Measurements from ENCODE around the gene COX6B1. TPM values are rescaled to one million over a fixed set of nuclear protein-coding genes. Genes with fewer than 3 reads are reported as not detected.
A peak's percentile ranks its signal among the peaks of the same experiment; 100 is the strongest.

Gene COX6B1
- total and polyA plus RNA-seq, 8 donors: 119 to 491 (median 155) TPM

DNA sequence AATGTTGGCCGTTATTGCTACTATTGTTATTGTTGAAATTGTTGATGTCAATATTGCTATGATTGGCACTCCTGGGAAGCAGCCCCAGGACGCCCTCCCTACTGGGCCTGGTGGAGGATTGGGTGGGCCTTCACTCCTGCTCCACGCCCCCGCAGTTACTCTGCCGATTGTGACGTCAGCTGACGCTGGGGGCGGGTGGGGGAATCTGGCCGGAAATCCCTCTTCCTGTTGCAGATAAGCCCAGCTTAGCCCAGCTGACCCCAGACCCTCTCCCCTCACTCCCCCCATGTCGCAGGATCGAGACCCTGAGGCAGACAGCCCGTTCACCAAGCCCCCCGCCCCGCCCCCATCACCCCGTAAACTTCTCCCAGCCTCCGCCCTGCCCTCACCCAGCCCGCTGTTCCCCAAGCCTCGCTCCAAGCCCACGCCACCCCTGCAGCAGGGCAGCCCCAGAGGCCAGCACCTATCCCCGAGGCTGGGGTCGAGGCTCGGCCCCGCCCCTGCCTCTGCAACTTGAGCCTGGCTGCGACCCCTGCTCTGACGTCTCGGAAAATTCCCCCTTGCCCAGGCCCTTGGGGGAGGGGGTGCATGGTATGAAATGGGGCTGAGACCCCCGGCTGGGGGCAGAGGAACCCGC, 6.5 kb upstream of the COX6B1 start, which contains the start of gene ETV2:
TSS of gene ETV2 (plus strand) at position 231 of the 637 bp plus-strand sequence. CDS start 716 bp downstream, outside the sequence.
- TF ChIP-seq, protein P1, sequence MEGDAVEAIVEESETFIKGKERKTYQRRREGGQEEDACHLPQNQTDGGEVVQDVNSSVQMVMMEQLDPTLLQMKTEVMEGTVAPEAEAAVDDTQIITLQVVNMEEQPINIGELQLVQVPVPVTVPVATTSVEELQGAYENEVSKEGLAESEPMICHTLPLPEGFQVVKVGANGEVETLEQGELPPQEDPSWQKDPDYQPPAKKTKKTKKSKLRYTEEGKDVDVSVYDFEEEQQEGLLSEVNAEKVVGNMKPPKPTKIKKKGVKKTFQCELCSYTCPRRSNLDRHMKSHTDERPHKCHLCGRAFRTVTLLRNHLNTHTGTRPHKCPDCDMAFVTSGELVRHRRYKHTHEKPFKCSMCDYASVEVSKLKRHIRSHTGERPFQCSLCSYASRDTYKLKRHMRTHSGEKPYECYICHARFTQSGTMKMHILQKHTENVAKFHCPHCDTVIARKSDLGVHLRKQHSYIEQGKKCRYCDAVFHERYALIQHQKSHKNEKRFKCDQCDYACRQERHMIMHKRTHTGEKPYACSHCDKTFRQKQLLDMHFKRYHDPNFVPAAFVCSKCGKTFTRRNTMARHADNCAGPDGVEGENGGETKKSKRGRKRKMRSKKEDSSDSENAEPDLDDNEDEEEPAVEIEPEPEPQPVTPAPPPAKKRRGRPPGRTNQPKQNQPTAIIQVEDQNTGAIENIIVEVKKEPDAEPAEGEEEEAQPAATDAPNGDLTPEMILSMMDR (IDR thresholded peaks at IDR 0.05): no peak
- peak in 1 of 6 donors; percentile 47 for DNase-seq
- intact Hi-C loops (cut with DNase I): no loop called here
- H3K9me3 ChIP-seq: no peaks in the 10 kb centered on the region
- no peak for FAIRE-seq
- H3K27ac ChIP-seq: no peak within 1 kb of the TSS
- no peak within 1 kb of the TSS for H3K4me3 ChIP-seq
- H3K36me3 ChIP-seq: peaks cover 0 to 16% (median 7%) of the 10 kb centered on the region in 3 donors
- H3K4me1 ChIP-seq: peaks cover 0 to 3% (median 0%) of the 10 kb centered on the region in 3 donors
- H3K27me3 ChIP-seq: no peaks in the 10 kb centered on the region
- 55 to 56% methylated on average over 27 to 28 of the region's 28 CpGs for WGBS, 2 donors
- ATAC-seq: no peak

- ATAC-seq: no peak
- peak in 1 of 6 donors; percentile 53 for DNase-seq
- no peak for FAIRE-seq
- peaks cover 0 to 3% (median 0%) of the 10 kb centered on the region in 3 donors for H3K4me1 ChIP-seq
- H3K4me3 ChIP-seq: no peak overlapping the region
- no peak overlapping the region for H3K27ac ChIP-seq
- 60 to 62% methylated on average over 10 of the region's 10 CpGs for WGBS, 2 donors
- H3K9me3 ChIP-seq: no peaks in the 10 kb centered on the region
- TF ChIP-seq, protein P1 (IDR thresholded peaks at IDR 0.05): no peak
- peaks cover 0 to 9% (median under 1%) of the 10 kb centered on the region in 3 donors for H3K36me3 ChIP-seq
- intact Hi-C loops (cut with DNase I): no loop called here
- no peaks in the 10 kb centered on the region for H3K27me3 ChIP-seq
These were observed 5.8 kb upstream of the COX6B1 start for GRCh38 chr19:35642312-35642711.

- peaks cover 0 to 5% (median 0%) of the 10 kb centered on the region in 3 donors for H3K36me3 ChIP-seq
- H3K27me3 ChIP-seq: no peaks in the 10 kb centered on the region
- FAIRE-seq (no peak), DNase-seq (peak in 5 of 6 donors; percentile 37 to 82 (median 56)), ATAC-seq (no peak)
- peak overlapping the region; percentile 42 to 59 (median 50) for H3K4me3 ChIP-seq
- 24 to 31% methylated on average over 15 of the region's 15 CpGs for WGBS, 2 donors
- H3K9me3 ChIP-seq: no peaks in the 10 kb centered on the region
- peak overlapping the region; percentile 81 to 88 (median 86) for H3K27ac ChIP-seq
- peaks cover 0 to 3% (median 0%) of the 10 kb centered on the region in 3 donors for H3K4me1 ChIP-seq
- TF ChIP-seq, protein P1 (IDR thresholded peaks at IDR 0.05): no peak
- intact Hi-C loops (cut with DNase I): no loop called here
These were observed 5.3 kb upstream of the COX6B1 start for GRCh38 chr19:35642798-35643254.

DNA sequence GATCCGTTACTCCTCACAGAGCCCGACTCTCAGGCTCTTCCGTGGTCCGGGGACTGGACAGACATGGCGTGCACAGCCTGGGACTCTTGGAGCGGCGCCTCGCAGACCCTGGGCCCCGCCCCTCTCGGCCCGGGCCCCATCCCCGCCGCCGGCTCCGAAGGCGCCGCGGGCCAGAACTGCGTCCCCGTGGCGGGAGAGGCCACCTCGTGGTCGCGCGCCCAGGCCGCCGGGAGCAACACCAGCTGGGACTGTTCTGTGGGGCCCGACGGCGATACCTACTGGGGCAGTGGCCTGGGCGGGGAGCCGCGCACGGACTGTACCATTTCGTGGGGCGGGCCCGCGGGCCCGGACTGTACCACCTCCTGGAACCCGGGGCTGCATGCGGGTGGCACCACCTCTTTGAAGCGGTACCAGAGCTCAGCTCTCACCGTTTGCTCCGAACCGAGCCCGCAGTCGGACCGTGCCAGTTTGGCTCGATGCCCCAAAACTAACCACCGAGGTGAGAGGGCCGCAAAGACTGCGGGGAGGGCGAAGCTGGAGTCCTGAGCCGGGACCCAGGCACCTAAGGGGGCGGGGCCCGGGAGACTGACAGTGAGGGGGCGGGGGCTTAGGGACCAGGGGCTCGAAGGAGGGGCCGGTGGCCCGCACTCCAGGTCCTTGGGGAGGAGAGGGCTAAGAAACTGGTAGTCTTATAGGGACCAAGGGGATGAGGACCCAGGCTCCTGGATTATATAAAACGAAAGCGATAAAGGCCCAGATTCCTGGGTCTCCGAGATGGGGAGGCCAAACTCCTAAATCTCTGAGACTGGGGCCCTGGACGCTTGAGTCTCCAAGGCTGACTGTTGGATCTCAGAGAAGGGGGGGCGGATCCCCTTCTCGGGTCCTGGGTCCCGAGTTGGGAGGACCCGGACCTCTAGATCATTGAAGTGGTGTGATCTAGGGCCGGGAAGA, 4.6 kb upstream of the COX6B1 start:
- Histone ChIP-seq H3K4me1 (peaks cover 0 to 3% (median 0%) of the 10 kb centered on the region in 3 donors), H3K9me3 (no peaks in the 10 kb centered on the region), H3K27ac (peak overlapping the region; percentile 81 to 88 (median 86)), H3K36me3 (no peaks in the 10 kb centered on the region), H3K27me3 (no peaks in the 10 kb centered on the region), H3K4me3 (peak overlapping the region; percentile 42 to 59 (median 50))
- WGBS, 2 donors: 0% methylated on average over 67 to 69 of the region's 69 CpGs
- TF ChIP-seq, protein P1 (IDR thresholded peaks at IDR 0.05): no peak
- ATAC-seq (peak; percentile 70 to 81 (median 74)), DNase-seq (peak; percentile 84 to 96 (median 90)), FAIRE-seq (no peak)
- intact Hi-C loops (cut with DNase I): no loop called here

Data from pancreas (tissue), 10 donors.